GM23338 (cell line): Measurements from ENCODE around the gene NR5A2. TPM values are rescaled to one million over a fixed set of nuclear protein-coding genes. Genes with fewer than 3 reads are reported as not detected.

Source experiments
- ATAC-seq: fragments of 200-7000 bp; cut with Tn5 transposase; 3 replicates; pipeline ENCODE4 v1.9.1; 2020
- DNase-seq: peaks from one replicate; pipeline ENCODE4 v3.0.0-alpha.2; 2015; ENCODE audit warnings: low spot score
- H2AFZ ChIP-seq: fragments of 200-600 bp; sonication (generic); 2 replicates; pipeline ENCODE4 v1.8.0; 2016; ENCODE audit warnings: antibody characterized with exemption, mild to moderate bottlenecking, moderate library complexity
- H3F3A ChIP-seq: fragments of 200-600 bp; sonication (generic); replicated peaks from 2 replicates; pipeline ENCODE4 v1.8.0; 2017; ENCODE audit warnings: antibody characterized with exemption, mixed run types, low read depth
- H3K27ac ChIP-seq: fragments of 200-600 bp; sonication (generic); 2 replicates; pipeline ENCODE4 v1.6.1; 2016; ENCODE audit warnings: low read depth
- H3K27me3 ChIP-seq: fragments of 200-600 bp; sonication (generic); 2 replicates; pipeline ENCODE4 v1.8.0; 2016; ENCODE audit warnings: mild to moderate bottlenecking, mixed run types, moderate library complexity; ENCODE audit not compliant: insufficient read depth
- H3K36me3 ChIP-seq: fragments of 200-600 bp; sonication (generic); 2 replicates; pipeline ENCODE4 v1.8.0; 2016; ENCODE audit warnings: mild to moderate bottlenecking; ENCODE audit not compliant: insufficient read depth
- H3K4me1 ChIP-seq: fragments of 200-600 bp; sonication (generic); 2 replicates; pipeline ENCODE4 v1.8.0; 2016; ENCODE audit warnings: mild to moderate bottlenecking, moderate library complexity; ENCODE audit not compliant: insufficient read depth
- H3K4me2 ChIP-seq: fragments of 200-600 bp; sonication (generic); 2 replicates; pipeline ENCODE4 v1.7.1; 2017; ENCODE audit warnings: mixed run types
- H3K4me3 ChIP-seq: fragments of 200-600 bp; sonication (generic); 2 replicates; pipeline ENCODE4 v1.6.1; 2016; ENCODE audit warnings: mixed run types
- H3K79me2 ChIP-seq: fragments of 200-600 bp; sonication (generic); replicated peaks from 2 replicates; pipeline ENCODE4 v1.8.0; 2017; ENCODE audit warnings: mild to moderate bottlenecking; ENCODE audit not compliant: insufficient read depth
- H3K9me2 ChIP-seq: fragments of 200-600 bp; sonication (generic); 2 replicates; pipeline ENCODE4 v1.8.0; 2017; ENCODE audit not compliant: insufficient read depth
- H4K20me1 ChIP-seq: fragments of 200-600 bp; sonication (generic); replicated peaks from 2 replicates; pipeline ENCODE4 v1.8.0; 2017; ENCODE audit warnings: mild to moderate bottlenecking; ENCODE audit not compliant: insufficient read depth
- H3K27ac Mint-ChIP-seq: 2 replicates; pipeline ENCODE4 v1.8.0; 2020; ENCODE audit warnings: inconsistent platforms, mild to moderate bottlenecking, moderate library complexity, mixed read lengths
- H3K27me3 Mint-ChIP-seq: 3 replicates; pipeline ENCODE4 v1.8.0; 2022; ENCODE audit warnings: low read depth, mild to moderate bottlenecking, moderate library complexity, mixed read lengths, inconsistent platforms; ENCODE audit not compliant: insufficient read depth, poor library complexity
- H3K36me3 Mint-ChIP-seq: 3 replicates; pipeline ENCODE4 v1.8.0; 2021; ENCODE audit warnings: low read depth, mild to moderate bottlenecking, inconsistent platforms, moderate library complexity, mixed read lengths
- H3K4me1 Mint-ChIP-seq: 3 replicates; pipeline ENCODE4 v1.8.0; 2020; ENCODE audit warnings: mild to moderate bottlenecking, inconsistent platforms, mixed read lengths
- H3K4me3 Mint-ChIP-seq: 3 replicates; pipeline ENCODE4 v1.8.0; 2021; ENCODE audit warnings: moderate library complexity, mild to moderate bottlenecking, inconsistent platforms, mixed read lengths
- H3K9me3 Mint-ChIP-seq: 3 replicates; pipeline ENCODE4 v1.8.0; 2020; ENCODE audit warnings: moderate library complexity, mild to moderate bottlenecking, inconsistent platforms, mixed read lengths
- CREB1 ChIP-seq: fragments of 250-450 bp; sonication (Bioruptor Pico); IDR thresholded peaks from 2 replicates; pipeline ENCODE4 v1.5.0; 2020; ENCODE audit warnings: low read depth, mild to moderate bottlenecking, moderate library complexity
- CTCF ChIP-seq, 2 experiments: fragments of 200-600 bp in 1 of 2; sonication (generic) in 1 of 2; conservative IDR thresholded peaks; 2 replicates each; pipeline versions ENCODE4 v1.5.1 to v1.6.1; 2016 to 2017; ENCODE audit warnings: antibody characterized with exemption in 2 of 2, low read depth in 2 of 2, mild to moderate bottlenecking in 2 of 2, moderate library complexity in 1 of 2
- EZH2 ChIP-seq: fragments of 200-600 bp; sonication (generic); IDR thresholded peaks from one replicate; pipeline ENCODE4 v1.8.0; 2017; ENCODE audit warnings: antibody characterized with exemption, mild to moderate bottlenecking, low read depth; ENCODE audit not compliant: unreplicated experiment
- EZH2phosphoT487 ChIP-seq: fragments of 200-600 bp; sonication (generic); IDR thresholded peaks from one replicate; pipeline ENCODE4 v1.8.1; 2018; ENCODE audit warnings: antibody characterized with exemption; ENCODE audit not compliant: unreplicated experiment
- JUNB ChIP-seq: IDR thresholded peaks from one replicate; pipeline ENCODE4 v1.6.1; 2016; ENCODE audit warnings: antibody characterized with exemption; ENCODE audit not compliant: unreplicated experiment
- NANOG ChIP-seq: IDR thresholded peaks from 2 replicates; pipeline ENCODE4 v1.6.1; 2016; ENCODE audit warnings: antibody characterized with exemption, borderline replicate concordance
- ZNF114 ChIP-seq: fragments of 250-450 bp; sonication (Bioruptor Pico); IDR thresholded peaks from 2 replicates; pipeline ENCODE4 v1.5.0; 2020; ENCODE audit warnings: mild to moderate bottlenecking, moderate library complexity
- ZNF331 ChIP-seq: fragments of 250-450 bp; sonication (Bioruptor Pico); IDR thresholded peaks from 2 replicates; pipeline ENCODE4 v1.5.0; 2020; ENCODE audit warnings: low read depth, mild to moderate bottlenecking, moderate library complexity
- polyA plus RNA-seq: library from polyadenylated mRNA; unstranded; fragments of >200 nt; fragmentation: Nextera tagmentation; extraction: Ambion mirVana; gene quantifications from 2 replicates; pipeline ENCODE4 v1.2.1, GENCODE V29; 2016
- total RNA-seq: library from RNA; depleted of rRNA; stranded (reverse); fragments of >200 nt; shearing (Covaris generic); gene quantifications from 2 replicates; pipeline ENCODE4 v1.2.3, GENCODE V29; 2014
- TF ChIP-seq, protein P1 (sequence below): IDR thresholded peaks from 2 replicates; pipeline ENCODE4 v1.6.1; 2016; ENCODE audit warnings: antibody characterized with exemption
- TF ChIP-seq, protein P2 (sequence below): IDR thresholded peaks from one replicate; pipeline ENCODE4 v1.6.1; 2018; ENCODE audit warnings: antibody characterized with exemption; ENCODE audit not compliant: unreplicated experiment

Gene NR5A2
- total and polyA plus RNA-seq, 2 experiments from 2014 or later = 4.4 to 13.1 TPM

DNA sequence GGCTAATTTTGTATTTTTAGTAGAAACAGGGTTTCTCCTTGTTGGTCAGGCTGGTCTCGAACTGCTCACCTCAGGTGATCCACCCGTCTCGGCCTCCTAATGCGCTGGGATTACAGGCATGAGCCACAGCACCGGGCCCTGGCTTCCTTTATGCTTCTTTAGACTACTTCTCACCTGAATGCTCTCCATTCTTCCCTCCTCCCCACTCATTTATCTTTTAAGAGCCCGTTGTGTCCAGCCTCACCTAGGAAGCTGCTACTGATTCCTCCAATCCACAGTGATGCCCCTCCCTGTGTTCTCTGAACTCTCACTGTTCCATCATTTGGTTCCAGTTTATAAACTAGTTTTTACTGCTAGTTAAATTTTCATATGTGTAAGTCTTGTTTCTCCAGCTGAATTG, 44.9 kb upstream of the NR5A2 start:
- Mint-ChIP-seq H3K9me3 (no peaks in the 10 kb centered on the region), H3K36me3 (no peaks in the 10 kb centered on the region), H3K27me3 (no peaks in the 10 kb centered on the region), H3K27ac (no peak overlapping the region), H3K4me3 (no peak overlapping the region), H3K4me1 (peaks cover 8% of the 10 kb centered on the region)
- Histone ChIP-seq H3K4me2 (no peak overlapping the region), H3K79me2 (no peaks in the 10 kb centered on the region), H4K20me1 (no peaks in the 10 kb centered on the region), H3K36me3 (no peaks in the 10 kb centered on the region), H3K9me2 (no peaks in the 10 kb centered on the region), H3K27me3 (no peaks in the 10 kb centered on the region), H3K4me3 (no peak overlapping the region), H3F3A (no peaks in the 10 kb centered on the region), H2AFZ (no peak overlapping the region), H3K27ac (no peak overlapping the region), H3K4me1 (peaks cover 13% of the 10 kb centered on the region; the same call in 1 of the 2 replicates)
- ATAC-seq (no peak), DNase-seq (no peak)
- TF ChIP-seq CREB1 (CRISPR knock-in tag) (no peak), EZH2 (no peak)

- Mint-ChIP-seq H3K36me3 (no peaks in the 10 kb centered on the region), H3K27me3 (no peaks in the 10 kb centered on the region), H3K9me3 (no peaks in the 10 kb centered on the region), H3K27ac (no peak overlapping the region), H3K4me3 (no peak overlapping the region), H3K4me1 (peaks cover 2% of the 10 kb centered on the region)
- no peak for ATAC-seq
- Histone ChIP-seq H3K36me3 (no peaks in the 10 kb centered on the region), H2AFZ (no peak overlapping the region), H3K4me3 (no peak overlapping the region), H3K4me2 (no peak overlapping the region), H3K4me1 (peaks cover 5% of the 10 kb centered on the region; the same call in 1 of the 2 replicates), H3F3A (no peaks in the 10 kb centered on the region), H3K79me2 (no peaks in the 10 kb centered on the region), H3K27me3 (no peaks in the 10 kb centered on the region), H3K27ac (no peak overlapping the region), H4K20me1 (no peaks in the 10 kb centered on the region), H3K9me2 (no peaks in the 10 kb centered on the region)
- TF ChIP-seq ZNF114 (CRISPR knock-in tag) = no peak
- no peak for DNase-seq
Observed at GRCh38 chr1:199983531-199983930, 44.0 kb upstream of the NR5A2 start.

DNA sequence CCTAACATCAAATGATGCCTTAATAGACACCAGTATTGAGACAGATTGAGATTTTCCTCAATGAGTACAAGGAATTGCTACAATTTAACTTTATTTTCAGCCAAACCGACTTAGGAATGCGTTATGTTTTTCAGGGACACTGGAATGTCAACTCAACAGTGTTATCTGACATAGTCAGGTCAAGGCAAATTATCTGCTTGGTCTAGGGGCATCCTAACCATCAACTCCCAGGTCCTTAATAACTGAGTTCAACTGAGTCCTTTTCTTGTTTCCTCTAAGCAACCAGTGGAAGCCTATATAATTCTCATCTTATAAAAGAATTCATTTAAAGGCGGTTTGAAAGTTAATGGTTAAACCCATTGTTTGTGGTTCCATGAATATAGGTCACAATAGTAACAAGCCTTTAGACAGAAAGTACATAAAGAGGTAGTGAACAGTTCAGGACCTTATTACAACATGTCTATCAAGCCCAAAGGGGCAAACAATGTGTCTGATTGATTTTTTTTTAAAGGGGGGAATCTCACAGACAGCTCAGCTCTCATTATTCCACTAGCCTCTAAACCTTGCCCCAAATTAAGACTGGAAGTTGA, 32.3 kb upstream of the NR5A2 start:
- Histone ChIP-seq H2AFZ (no peak overlapping the region), H3K4me3 (no peak overlapping the region), H3K79me2 (no peaks in the 10 kb centered on the region), H3K9me2 (no peaks in the 10 kb centered on the region), H3K36me3 (no peaks in the 10 kb centered on the region), H3K27me3 (no peaks in the 10 kb centered on the region), H3K4me2 (no peak overlapping the region), H3K27ac (no peak overlapping the region), H3F3A (no peaks in the 10 kb centered on the region), H4K20me1 (no peaks in the 10 kb centered on the region), H3K4me1 (no peaks in the 10 kb centered on the region)
- no peak for ATAC-seq
- Mint-ChIP-seq H3K27ac (no peak overlapping the region), H3K4me1 (no peaks in the 10 kb centered on the region), H3K4me3 (no peak overlapping the region), H3K9me3 (no peaks in the 10 kb centered on the region), H3K36me3 (no peaks in the 10 kb centered on the region), H3K27me3 (no peaks in the 10 kb centered on the region)
- DNase-seq = no peak
- no peak for TF ChIP-seq EZH2
- TF ChIP-seq, protein P1, sequence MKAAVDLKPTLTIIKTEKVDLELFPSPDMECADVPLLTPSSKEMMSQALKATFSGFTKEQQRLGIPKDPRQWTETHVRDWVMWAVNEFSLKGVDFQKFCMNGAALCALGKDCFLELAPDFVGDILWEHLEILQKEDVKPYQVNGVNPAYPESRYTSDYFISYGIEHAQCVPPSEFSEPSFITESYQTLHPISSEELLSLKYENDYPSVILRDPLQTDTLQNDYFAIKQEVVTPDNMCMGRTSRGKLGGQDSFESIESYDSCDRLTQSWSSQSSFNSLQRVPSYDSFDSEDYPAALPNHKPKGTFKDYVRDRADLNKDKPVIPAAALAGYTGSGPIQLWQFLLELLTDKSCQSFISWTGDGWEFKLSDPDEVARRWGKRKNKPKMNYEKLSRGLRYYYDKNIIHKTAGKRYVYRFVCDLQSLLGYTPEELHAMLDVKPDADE = no peak
- no peak for TF ChIP-seq ZNF114 (CRISPR knock-in tag)
- TF ChIP-seq NANOG = no peak
- no peak for TF ChIP-seq CREB1 (CRISPR knock-in tag)
- no peak for TF ChIP-seq ZNF331 (CRISPR knock-in tag)
- TF ChIP-seq, protein P2, sequence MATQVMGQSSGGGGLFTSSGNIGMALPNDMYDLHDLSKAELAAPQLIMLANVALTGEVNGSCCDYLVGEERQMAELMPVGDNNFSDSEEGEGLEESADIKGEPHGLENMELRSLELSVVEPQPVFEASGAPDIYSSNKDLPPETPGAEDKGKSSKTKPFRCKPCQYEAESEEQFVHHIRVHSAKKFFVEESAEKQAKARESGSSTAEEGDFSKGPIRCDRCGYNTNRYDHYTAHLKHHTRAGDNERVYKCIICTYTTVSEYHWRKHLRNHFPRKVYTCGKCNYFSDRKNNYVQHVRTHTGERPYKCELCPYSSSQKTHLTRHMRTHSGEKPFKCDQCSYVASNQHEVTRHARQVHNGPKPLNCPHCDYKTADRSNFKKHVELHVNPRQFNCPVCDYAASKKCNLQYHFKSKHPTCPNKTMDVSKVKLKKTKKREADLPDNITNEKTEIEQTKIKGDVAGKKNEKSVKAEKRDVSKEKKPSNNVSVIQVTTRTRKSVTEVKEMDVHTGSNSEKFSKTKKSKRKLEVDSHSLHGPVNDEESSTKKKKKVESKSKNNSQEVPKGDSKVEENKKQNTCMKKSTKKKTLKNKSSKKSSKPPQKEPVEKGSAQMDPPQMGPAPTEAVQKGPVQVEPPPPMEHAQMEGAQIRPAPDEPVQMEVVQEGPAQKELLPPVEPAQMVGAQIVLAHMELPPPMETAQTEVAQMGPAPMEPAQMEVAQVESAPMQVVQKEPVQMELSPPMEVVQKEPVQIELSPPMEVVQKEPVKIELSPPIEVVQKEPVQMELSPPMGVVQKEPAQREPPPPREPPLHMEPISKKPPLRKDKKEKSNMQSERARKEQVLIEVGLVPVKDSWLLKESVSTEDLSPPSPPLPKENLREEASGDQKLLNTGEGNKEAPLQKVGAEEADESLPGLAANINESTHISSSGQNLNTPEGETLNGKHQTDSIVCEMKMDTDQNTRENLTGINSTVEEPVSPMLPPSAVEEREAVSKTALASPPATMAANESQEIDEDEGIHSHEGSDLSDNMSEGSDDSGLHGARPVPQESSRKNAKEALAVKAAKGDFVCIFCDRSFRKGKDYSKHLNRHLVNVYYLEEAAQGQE = no peak
- no peak for TF ChIP-seq CTCF (conservative IDR thresholded peaks at IDR 0.05; ENCODE audit: low read depth in 2 of 2)
- TF ChIP-seq JUNB = no peak
- TF ChIP-seq EZH2phosphoT487 = no peak
